Fibroblast of skin of abdomen (primary cell): Measurements from ENCODE around the gene ROR2. TPM values are rescaled to one million over a fixed set of nuclear protein-coding genes. Genes with fewer than 3 reads are reported as not detected.
"Not testable (repeated sequence)": the region's sequence is repeated elsewhere in the genome, so short reads cannot be mapped to it uniquely, and the experiment has no call there.

Source experiments
- DNase-seq: peaks from one replicate; pipeline ENCODE4 v3.0.0-alpha.2; 2013
- polyA plus RNA-seq, 2 experiments: library from polyadenylated mRNA; unstranded; fragments of 120-200 nt; gene quantifications; one replicate each; pipeline ENCODE4 v1.2.1, GENCODE V29; 2013; ENCODE audit not compliant: insufficient read length in 2 of 2

ROR2 gene
- 15.3 TPM for polyA plus RNA-seq (2013, experiment 1 of 2; ENCODE audit: insufficient read length)
- polyA plus RNA-seq (2013, experiment 2 of 2; ENCODE audit: insufficient read length), result 16.4 TPM

DNA sequence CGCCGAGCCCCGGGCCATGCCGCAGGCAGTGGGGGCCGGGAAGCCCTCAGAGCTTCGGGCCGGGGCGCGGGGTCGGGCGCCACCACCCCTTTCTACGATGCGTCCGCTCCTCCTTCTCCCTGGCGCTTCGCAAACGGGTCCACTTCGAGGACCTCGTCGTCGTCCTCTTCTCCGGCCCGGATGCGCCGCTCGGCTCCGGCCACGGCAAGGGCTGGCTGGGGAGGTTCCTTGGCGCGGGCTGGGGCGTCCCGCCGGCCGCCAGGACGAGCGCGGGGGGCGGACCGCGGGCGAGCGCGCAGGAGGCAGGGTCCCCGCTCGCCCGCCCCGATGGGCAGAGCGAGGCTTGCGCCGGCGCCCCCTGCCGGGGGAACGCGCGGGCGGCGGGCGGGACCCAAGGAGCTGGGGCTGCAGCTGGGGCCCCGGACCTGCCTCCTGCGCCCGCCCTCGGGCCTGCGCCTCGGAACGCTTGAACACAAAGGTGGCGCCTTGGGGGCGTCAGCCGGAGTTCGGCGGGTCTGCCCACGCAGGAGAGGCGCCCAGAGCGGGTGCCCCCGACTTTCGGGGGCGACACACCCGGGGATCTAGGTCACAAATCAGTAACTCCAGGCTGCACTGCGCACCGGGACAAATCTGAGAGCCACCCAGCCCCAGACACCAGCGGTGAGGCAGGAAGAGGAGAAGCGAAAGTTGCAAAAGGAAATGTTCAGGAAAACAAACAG is at the start of gene ROR2:
Gene ROR2, minus strand, starts transcription at position 283 of the 719 bp plus-strand sequence.
- DNase-seq, result peak; percentile 73

GRCh38 chr9:91995000-91995655 is 45.1 kb upstream of the ROR2 start:
- DNase-seq, result no peak

DNA sequence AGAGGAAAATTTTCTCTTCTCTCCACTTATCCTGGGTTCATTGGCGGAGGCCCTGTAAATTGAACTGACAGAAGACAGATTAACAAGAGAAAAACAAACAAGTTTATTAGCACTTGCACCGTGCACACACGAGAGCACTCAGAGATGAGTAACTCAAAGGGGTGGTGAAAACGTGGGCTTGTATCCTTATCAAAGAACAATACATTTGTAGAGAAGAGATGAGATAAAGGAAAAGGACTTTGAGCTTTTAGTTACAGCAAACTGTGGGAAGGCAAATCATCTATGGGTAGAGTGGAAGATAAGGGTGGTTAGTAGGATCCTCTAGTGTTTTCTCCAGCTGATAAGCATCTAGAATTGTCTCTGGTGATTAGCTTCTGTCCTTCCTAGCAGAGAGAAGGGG is 44.4 kb upstream of the ROR2 start:
- no peak for DNase-seq

GRCh38 chr9:91992461-91993041 is 42.5 kb upstream of the ROR2 start:
- peak; percentile 93 for DNase-seq

GRCh38 chr9:91991721-91992341 is 41.8 kb upstream of the ROR2 start:
- DNase-seq, result peak; percentile 58

DNA sequence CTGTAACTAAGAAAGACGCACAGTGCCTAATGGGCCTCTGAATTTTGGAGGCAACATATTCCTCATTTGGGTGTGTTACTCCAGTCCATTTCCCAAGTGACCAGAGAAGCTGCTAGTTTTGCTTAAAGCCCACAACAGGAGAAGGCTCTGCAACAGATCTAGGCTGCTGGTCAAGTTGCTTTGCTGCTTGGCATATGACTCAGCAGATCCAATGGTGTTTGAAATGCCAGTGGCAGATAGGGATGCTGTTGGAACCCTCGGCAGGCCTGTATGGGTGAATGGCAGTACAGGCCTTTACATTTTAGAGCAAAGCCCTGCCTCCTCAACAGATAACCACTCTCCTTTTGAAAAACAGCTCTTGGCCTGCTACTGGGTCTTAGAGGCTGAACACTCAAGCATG is 36.2 kb upstream of the ROR2 start:
- DNase-seq, result peak; percentile 13

GRCh38 chr9:91985692-91986091 is 35.7 kb upstream of the ROR2 start:
- no peak for DNase-seq

- peak; percentile 91 for DNase-seq
Measured at GRCh38 chr9:91978740-91979414, 28.8 kb upstream of the ROR2 start.

DNA sequence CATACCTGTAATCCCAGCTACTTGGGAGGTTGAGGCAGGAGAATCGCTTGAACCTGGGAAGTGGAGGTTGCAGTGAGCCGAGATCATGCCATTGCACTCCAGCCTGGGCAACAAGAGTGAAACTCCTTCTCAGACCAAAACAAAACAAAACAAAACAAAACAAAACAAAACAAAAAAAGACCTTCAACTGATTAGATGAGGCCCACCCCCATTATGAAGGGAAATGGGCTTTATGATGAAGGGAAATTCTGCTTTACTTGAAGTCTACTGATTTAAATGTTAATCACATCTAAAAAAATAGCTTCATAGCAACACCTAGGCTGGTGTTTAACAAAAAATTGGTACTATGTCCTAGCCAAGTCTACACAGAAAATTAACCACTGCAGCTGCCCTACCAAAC is 25.2 kb upstream of the ROR2 start:
- DNase-seq, result not testable (repeated sequence)

DNA sequence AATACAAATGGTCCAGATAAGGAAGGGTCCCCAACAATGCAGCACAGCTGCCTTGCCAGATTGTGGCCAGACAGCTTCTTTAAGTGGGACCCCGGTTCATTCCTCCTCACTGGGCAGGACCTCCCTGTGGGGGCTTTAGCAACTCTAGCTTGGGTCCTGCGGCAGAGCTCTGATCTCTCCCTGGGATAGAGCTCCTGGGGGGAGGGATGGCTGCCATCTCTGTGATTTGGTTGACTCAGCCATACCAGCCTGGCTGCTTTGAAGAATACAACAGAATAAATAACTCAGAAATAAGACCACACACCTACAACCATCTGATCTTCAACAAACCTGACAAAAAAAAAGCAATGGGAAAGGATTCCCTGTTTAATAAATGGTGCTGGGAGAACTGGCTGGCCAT is 22.7 kb upstream of the ROR2 start:
- no peak for DNase-seq

- DNase-seq, result no peak
Measured at GRCh38 chr9:91972076-91972626, 22.1 kb upstream of the ROR2 start.

- DNase-seq, result no peak
Measured at GRCh38 chr9:91967259-91967658, 17.2 kb upstream of the ROR2 start.

GRCh38 chr9:91966503-91966902 is 16.5 kb upstream of the ROR2 start:
- peak; percentile 61 for DNase-seq

DNA sequence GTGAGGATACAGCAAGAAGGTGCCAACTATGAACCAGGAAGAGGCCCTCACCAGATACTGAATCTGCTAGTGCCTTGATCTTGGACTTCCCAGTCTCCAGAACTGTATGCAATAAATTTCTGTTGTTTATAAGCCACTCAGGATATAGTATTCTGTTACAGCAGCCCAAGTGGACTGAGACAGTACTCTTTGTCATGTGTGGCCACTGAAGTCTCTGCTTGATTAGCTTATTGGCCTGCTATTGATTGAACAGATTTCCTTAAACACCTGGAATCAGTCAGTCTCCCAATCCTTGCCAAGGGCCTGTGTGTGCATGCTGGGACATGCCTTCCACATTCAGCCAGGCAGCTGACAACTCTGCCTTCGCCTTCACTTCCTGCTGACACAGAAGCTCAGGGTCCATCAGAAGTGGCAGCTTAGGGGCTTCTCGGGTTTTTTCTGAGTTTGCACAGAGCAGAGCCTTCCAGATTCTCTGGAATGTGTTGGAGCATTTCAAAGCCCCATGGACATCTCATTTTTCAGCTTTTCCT is 13.7 kb upstream of the ROR2 start:
- DNase-seq, result no peak

DNA sequence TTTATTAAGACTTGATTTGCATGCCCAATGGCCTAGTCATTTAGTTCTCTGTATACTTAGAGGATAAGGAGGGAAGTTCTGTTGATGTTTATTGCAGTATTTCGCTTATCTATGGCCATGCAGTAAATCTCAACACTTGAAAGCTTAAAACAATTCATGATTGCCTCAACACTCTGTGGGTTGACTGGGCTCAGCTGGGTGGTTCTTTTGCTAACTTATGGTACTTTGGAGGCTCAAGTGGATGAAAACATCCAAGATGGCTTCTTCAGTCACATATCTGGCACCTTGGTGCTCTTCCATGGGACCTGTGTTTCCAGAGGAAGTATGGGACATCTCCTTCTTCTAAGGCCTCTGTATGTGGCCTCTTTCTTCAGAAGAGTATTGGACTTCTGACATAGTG is 10.3 kb upstream of the ROR2 start:
- DNase-seq, result no peak

GRCh38 chr9:91958174-91958573 is 8.1 kb upstream of the ROR2 start:
- DNase-seq, result no peak

DNA sequence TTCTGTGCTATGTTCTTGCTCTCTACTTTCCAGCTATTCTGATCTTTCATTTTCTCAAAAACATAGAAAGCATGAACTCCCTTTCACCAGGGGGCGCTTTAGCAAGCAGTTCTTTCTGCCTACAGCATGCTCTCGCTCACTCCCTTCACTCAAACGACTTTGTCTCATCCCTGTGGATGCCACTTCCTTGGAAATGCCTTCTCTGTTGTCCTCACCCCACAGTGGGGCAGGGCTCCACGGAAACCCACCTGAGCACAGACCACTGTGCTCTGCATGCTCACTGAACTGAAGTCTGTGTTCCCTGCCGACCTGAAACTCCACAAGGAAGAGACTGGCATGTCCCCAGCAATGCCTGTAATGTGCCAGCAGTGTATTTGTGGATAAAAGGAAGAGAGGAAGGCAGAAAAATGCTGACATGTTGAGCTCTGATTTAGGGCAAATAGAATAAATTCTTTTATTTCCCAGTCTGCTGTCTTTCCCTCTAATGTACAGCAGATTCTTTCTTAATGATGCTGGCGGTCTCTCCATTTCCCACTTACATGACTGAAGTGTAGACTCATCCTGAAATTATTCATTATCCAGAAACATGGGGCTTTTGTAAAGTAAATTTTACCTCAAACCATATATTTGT is 4.9 kb upstream of the ROR2 start:
- peak; percentile 94 for DNase-seq

DNA sequence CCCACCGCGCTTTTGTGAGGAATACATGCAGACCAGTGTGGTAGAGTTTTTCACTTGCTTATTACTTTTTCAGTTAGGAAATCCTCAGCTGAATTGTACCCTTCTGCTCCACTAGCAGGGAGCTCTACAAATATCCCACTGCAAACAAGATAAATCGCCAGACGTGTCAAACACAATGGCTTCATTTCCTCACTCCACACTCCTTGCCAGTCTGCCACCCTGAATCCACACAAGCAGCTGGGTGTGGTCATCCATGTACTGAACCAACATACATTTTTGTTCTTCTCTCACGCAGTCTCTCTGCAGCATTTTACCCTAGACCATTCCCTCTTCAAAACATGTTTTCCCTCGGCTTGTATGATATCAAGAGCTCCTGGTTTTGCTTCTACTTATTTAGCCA is 3.7 kb upstream of the ROR2 start:
- DNase-seq, result no peak

- DNase-seq, result peak; percentile 41
Measured at GRCh38 chr9:91951944-91952520, 2.0 kb upstream of the ROR2 start.

DNA sequence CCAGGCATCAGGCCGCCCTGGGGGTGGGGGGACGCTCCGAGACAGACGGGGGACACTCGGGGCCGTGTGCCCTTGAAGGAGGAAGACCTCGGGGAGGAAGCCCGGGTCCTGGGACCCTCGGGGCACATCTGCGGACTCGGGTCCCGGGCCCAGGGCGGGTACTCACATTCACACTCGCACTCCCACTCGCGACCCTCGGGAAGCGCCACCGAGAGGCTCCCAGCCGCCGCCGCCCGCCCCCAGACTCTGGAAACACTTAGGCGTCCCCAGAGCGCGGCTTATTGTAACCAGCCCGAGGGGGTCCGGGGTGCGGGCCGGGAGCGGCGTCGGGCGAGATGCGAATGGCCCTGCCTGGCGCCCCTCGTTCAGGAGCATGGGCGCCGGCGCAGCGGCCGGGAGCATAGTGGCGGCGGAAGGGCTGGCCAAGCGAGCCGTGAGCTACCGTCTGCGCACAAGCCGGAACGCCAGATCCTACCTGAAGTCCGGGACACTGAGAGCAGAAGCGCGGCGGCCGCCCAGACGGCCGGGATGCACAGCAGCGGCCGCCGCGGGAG is 559 bp downstream of the ROR2 start:
- DNase-seq, result no peak
